HL-60 (cell line): ENCODE data around the gene RFX8.

Source experiments
- DNase-seq, 2 experiments: peaks; one replicate each; pipeline ENCODE4 v3.0.0-alpha.2; 2010 to 2020; ENCODE audit warnings: low read depth in 1 of 2, low spot score in 1 of 2
- H3K27ac ChIP-seq: fragments of 250-450 bp; sonication (Bioruptor Pico); replicated peaks from 2 replicates; pipeline ENCODE4 v1.5.1; 2020; ENCODE audit warnings: mild to moderate bottlenecking, moderate library complexity
- H3K27me3 ChIP-seq: fragments of 250-450 bp; sonication (Bioruptor Pico); 2 replicates; pipeline ENCODE4 v1.5.1; 2021; ENCODE audit warnings: mild to moderate bottlenecking, moderate library complexity; ENCODE audit not compliant: insufficient read depth, poor library complexity, severe bottlenecking
- H3K4me3 ChIP-seq: replicated peaks from 2 replicates; pipeline ENCODE4 v1.5.1; 2011; ENCODE audit warnings: mild to moderate bottlenecking, control low read depth, low read length; ENCODE audit not compliant: insufficient read depth
- GABPA ChIP-seq: IDR thresholded peaks from 2 replicates; pipeline ENCODE4 v1.6.1; 2012; ENCODE audit warnings: low read depth
- POLR2AphosphoS5 ChIP-seq: IDR thresholded peaks from 2 replicates; pipeline ENCODE4 v1.6.1; 2012; ENCODE audit warnings: low read depth
- SPI1 ChIP-seq: IDR thresholded peaks from 2 replicates; pipeline ENCODE4 v1.6.1; 2012; ENCODE audit warnings: low read depth, mild to moderate bottlenecking, borderline replicate concordance
- TF ChIP-seq, protein P1 (sequence below): IDR thresholded peaks from one replicate; pipeline ENCODE4 v1.5.1; 2011; ENCODE audit warnings: low read length, control low read depth, inconsistent platforms; ENCODE audit not compliant: insufficient read depth
- TF ChIP-seq, protein P2 (sequence below): IDR thresholded peaks from 2 replicates; pipeline ENCODE4 v1.6.1; 2012; ENCODE audit warnings: low read depth; ENCODE audit not compliant: insufficient replicate concordance

The RFX8 gene

DNA sequence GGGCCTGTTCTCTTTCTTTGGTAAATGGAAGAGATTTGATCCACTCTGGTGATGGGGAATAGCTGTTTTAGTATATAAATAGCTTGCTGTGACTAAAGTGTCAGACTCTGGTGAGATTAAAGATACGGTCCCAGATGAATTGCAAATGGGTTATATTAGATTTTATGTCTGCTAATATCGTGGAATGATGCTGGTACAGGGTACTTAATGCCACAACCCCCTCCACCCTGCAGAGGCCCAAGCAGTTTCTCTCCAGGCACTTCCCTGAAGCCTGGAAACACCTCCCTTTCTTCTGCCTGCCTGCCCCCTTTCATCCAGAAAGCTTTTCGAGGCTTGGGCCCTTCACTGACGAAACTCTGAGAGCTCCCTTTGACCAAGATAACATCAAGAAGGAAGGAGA lies 21.4 kb upstream of the RFX8 start:
- Histone ChIP-seq H3K27ac (no peak overlapping the region), H3K4me3 (no peak overlapping the region), H3K27me3 (no peaks in the 10 kb centered on the region)
- TF ChIP-seq, protein P1, sequence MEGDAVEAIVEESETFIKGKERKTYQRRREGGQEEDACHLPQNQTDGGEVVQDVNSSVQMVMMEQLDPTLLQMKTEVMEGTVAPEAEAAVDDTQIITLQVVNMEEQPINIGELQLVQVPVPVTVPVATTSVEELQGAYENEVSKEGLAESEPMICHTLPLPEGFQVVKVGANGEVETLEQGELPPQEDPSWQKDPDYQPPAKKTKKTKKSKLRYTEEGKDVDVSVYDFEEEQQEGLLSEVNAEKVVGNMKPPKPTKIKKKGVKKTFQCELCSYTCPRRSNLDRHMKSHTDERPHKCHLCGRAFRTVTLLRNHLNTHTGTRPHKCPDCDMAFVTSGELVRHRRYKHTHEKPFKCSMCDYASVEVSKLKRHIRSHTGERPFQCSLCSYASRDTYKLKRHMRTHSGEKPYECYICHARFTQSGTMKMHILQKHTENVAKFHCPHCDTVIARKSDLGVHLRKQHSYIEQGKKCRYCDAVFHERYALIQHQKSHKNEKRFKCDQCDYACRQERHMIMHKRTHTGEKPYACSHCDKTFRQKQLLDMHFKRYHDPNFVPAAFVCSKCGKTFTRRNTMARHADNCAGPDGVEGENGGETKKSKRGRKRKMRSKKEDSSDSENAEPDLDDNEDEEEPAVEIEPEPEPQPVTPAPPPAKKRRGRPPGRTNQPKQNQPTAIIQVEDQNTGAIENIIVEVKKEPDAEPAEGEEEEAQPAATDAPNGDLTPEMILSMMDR: no peak
- TF ChIP-seq GABPA: no peak
- TF ChIP-seq POLR2AphosphoS5: no peak
- TF ChIP-seq, protein P2, sequence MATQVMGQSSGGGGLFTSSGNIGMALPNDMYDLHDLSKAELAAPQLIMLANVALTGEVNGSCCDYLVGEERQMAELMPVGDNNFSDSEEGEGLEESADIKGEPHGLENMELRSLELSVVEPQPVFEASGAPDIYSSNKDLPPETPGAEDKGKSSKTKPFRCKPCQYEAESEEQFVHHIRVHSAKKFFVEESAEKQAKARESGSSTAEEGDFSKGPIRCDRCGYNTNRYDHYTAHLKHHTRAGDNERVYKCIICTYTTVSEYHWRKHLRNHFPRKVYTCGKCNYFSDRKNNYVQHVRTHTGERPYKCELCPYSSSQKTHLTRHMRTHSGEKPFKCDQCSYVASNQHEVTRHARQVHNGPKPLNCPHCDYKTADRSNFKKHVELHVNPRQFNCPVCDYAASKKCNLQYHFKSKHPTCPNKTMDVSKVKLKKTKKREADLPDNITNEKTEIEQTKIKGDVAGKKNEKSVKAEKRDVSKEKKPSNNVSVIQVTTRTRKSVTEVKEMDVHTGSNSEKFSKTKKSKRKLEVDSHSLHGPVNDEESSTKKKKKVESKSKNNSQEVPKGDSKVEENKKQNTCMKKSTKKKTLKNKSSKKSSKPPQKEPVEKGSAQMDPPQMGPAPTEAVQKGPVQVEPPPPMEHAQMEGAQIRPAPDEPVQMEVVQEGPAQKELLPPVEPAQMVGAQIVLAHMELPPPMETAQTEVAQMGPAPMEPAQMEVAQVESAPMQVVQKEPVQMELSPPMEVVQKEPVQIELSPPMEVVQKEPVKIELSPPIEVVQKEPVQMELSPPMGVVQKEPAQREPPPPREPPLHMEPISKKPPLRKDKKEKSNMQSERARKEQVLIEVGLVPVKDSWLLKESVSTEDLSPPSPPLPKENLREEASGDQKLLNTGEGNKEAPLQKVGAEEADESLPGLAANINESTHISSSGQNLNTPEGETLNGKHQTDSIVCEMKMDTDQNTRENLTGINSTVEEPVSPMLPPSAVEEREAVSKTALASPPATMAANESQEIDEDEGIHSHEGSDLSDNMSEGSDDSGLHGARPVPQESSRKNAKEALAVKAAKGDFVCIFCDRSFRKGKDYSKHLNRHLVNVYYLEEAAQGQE: no peak
- TF ChIP-seq SPI1: no peak
- no peak for DNase-seq

DNA sequence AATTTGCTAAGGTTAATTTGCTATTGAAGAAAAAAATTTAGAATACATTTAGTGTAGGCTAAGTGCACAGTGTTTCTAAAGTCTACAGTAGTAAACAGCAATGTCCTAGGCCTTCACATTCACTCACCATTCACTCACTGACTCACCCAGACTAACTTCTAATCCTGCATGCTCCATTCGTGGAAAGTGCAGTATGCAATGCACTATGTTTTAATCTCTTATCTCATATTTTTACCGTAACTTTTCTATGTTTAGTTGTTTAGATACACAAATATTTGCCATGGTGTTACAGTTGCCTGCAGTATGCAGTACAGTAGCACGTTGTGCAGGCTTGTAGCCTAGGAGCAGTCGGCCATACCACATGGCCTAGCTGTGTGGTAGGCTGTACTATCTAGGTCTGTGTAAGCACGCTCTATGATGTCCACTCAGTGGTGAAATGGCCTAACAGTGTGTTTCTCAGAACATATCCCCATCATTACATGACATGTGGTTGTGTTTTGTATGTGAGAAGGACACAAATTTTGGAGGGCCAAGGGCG lies 18.1 kb upstream of the RFX8 start:
- TF ChIP-seq SPI1 (no peak), POLR2AphosphoS5 (no peak), GABPA (no peak)
- TF ChIP-seq, protein P2: no peak
- TF ChIP-seq, protein P1: no peak
- H3K4me3 ChIP-seq: no peak overlapping the region
- no peaks in the 10 kb centered on the region for H3K27me3 ChIP-seq
- no peak for DNase-seq
- H3K27ac ChIP-seq: no peak overlapping the region

DNA sequence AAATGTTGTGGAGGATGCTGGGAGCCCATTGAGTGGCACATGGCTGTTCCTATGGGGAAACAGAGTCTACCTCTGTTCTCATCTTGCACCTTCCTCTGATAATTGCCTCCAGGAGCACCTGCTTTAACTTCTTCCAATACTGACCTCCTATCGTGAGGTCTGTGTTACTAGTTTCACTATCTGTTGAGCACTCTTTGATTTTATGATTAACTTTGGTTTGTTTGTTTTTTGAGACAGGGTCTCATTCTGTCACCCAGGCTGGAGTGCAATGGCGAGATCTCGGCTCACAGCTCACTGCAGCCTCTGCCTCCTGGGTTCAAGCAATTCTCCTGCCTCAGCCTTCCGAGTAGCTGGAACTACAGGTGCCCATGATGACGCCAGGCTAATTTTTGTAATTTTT lies 12.1 kb upstream of the RFX8 start:
- DNase-seq: no peak
- TF ChIP-seq, protein P2: no peak
- TF ChIP-seq POLR2AphosphoS5: no peak

DNA sequence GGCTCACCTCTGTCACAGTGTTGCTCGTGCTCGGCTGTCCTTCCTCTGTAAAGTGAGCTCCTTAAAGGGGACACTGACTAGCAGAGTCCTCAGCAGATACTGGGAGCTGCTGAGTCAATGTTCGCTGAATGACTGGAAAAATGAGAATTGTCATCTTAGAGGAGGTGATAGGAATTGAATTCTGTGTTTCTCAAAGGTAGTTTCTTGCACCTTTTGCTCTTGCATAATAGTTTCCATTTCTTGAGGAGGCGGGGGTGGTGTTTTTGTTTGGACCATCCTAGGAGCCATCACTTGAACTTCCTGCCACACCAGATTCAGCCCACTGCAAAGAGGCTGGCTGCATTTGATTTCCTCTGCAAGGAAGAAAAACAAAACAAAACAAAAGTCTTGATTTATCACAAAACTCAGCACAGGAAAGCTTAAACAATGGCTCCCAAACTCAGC lies 11.4 kb upstream of the RFX8 start:
- Histone ChIP-seq H3K4me3 (no peak overlapping the region), H3K27ac (no peak overlapping the region), H3K27me3 (no peaks in the 10 kb centered on the region)
- no peak for TF ChIP-seq GABPA
- TF ChIP-seq SPI1: no peak
- no peak for TF ChIP-seq POLR2AphosphoS5
- TF ChIP-seq, protein P2: no peak
- TF ChIP-seq, protein P1: no peak
- DNase-seq: no peak

More for the DNA sequence above, 12.1 kb upstream of the RFX8 start:
- H3K27ac ChIP-seq: no peak overlapping the region
- no peak overlapping the region for H3K4me3 ChIP-seq
- H3K27me3 ChIP-seq: no peaks in the 10 kb centered on the region
